Loucy (cell line): ENCODE data around the gene GPHN.

Experiments used
- H2AFZ ChIP-seq: fragments of 200-600 bp; sonication (generic); 2 replicates; pipeline ENCODE4 v1.6.0; 2016; ENCODE audit warnings: antibody characterized with exemption, mild to moderate bottlenecking, low read length, moderate library complexity
- H3F3A ChIP-seq: fragments of 200-600 bp; 2 replicates; pipeline ENCODE4 v1.6.0; 2016; ENCODE audit warnings: antibody characterized with exemption, low read depth, mild to moderate bottlenecking
- H3K27me3 ChIP-seq: fragments of 200-600 bp; sonication (generic); 2 replicates; pipeline ENCODE4 v1.6.1; 2014; ENCODE audit warnings: low read length, mild to moderate bottlenecking; ENCODE audit not compliant: insufficient read depth, poor library complexity, severe bottlenecking
- H3K36me3 ChIP-seq: fragments of 200-600 bp; sonication (generic); 2 replicates; pipeline ENCODE4 v1.6.1; 2016; ENCODE audit warnings: low read length; ENCODE audit not compliant: insufficient read depth
- H3K4me1 ChIP-seq: fragments of 200-600 bp; sonication (generic); 2 replicates; pipeline ENCODE4 v1.5.1; 2014; ENCODE audit warnings: low read length, mild to moderate bottlenecking; ENCODE audit not compliant: insufficient read depth, poor library complexity, severe bottlenecking
- H3K4me2 ChIP-seq: fragments of 200-600 bp; sonication (generic); 2 replicates; pipeline ENCODE4 v1.6.0; 2014; ENCODE audit warnings: antibody characterized with exemption, low read length, low read depth, mild to moderate bottlenecking; ENCODE audit not compliant: poor library complexity, severe bottlenecking
- H3K4me3 ChIP-seq: fragments of 200-600 bp; sonication (generic); 2 replicates; pipeline ENCODE4 v1.5.1; 2014; ENCODE audit warnings: low read length, mild to moderate bottlenecking, mixed read lengths; ENCODE audit not compliant: poor library complexity, severe bottlenecking
- H3K79me2 ChIP-seq: fragments of 200-600 bp; sonication (generic); 2 replicates; pipeline ENCODE4 v1.6.1; 2014; ENCODE audit warnings: low read length; ENCODE audit not compliant: insufficient read depth
- H3K9ac ChIP-seq: fragments of 200-600 bp; sonication (generic); 2 replicates; pipeline ENCODE4 v1.6.0; 2014; ENCODE audit warnings: mild to moderate bottlenecking, low read depth, low read length, moderate library complexity; ENCODE audit not compliant: poor library complexity, severe bottlenecking
- H3K9me2 ChIP-seq: fragments of 200-600 bp; sonication (generic); replicated peaks from 2 replicates; pipeline ENCODE4 v1.6.1; 2016; ENCODE audit warnings: low read depth, low read length, mixed read lengths
- H3K9me3 ChIP-seq: fragments of 200-600 bp; sonication (generic); 2 replicates; pipeline ENCODE4 v1.6.1; 2014; ENCODE audit warnings: mild to moderate bottlenecking, antibody characterized with exemption, low read length, low read depth; ENCODE audit not compliant: insufficient read depth
- H4K20me1 ChIP-seq: fragments of 200-600 bp; sonication (generic); 2 replicates; pipeline ENCODE4 v1.6.0; 2014; ENCODE audit warnings: antibody characterized with exemption, low read length, mild to moderate bottlenecking; ENCODE audit not compliant: insufficient read depth, poor library complexity, severe bottlenecking
- EZH2phosphoT487 ChIP-seq: fragments of 200-600 bp; IDR thresholded peaks from 2 replicates; pipeline ENCODE4 v1.6.1; 2018; ENCODE audit warnings: antibody characterized with exemption, mild to moderate bottlenecking, moderate library complexity, borderline replicate concordance
- TF ChIP-seq, protein P1 (sequence below): fragments of 200-600 bp; sonication (generic); conservative IDR thresholded peaks from 2 replicates; pipeline ENCODE4 v1.5.1; 2014; ENCODE audit warnings: mild to moderate bottlenecking, antibody characterized with exemption, low read length

GPHN gene

GRCh38 chr14:66920196-66920595, 412.2 kb downstream of the GPHN start:
- H2AFZ ChIP-seq = no peak overlapping the region

GRCh38 chr14:66923251-66923650, 415.3 kb downstream of the GPHN start:
- Histone ChIP-seq H2AFZ (no peak overlapping the region), H3K27me3 (no peaks in the 10 kb centered on the region), H3K9ac (no peak overlapping the region), H3K9me2 (no peaks in the 10 kb centered on the region), H3K9me3 (no peaks in the 10 kb centered on the region), H3K36me3 (peaks cover 8% of the 10 kb centered on the region; the same call in 1 of the 2 replicates), H4K20me1 (no peaks in the 10 kb centered on the region), H3K79me2 (no peaks in the 10 kb centered on the region), H3K4me3 (no peak overlapping the region), H3F3A (no peaks in the 10 kb centered on the region), H3K4me2 (no peak overlapping the region), H3K4me1 (no peaks in the 10 kb centered on the region)
- TF ChIP-seq, protein P1, sequence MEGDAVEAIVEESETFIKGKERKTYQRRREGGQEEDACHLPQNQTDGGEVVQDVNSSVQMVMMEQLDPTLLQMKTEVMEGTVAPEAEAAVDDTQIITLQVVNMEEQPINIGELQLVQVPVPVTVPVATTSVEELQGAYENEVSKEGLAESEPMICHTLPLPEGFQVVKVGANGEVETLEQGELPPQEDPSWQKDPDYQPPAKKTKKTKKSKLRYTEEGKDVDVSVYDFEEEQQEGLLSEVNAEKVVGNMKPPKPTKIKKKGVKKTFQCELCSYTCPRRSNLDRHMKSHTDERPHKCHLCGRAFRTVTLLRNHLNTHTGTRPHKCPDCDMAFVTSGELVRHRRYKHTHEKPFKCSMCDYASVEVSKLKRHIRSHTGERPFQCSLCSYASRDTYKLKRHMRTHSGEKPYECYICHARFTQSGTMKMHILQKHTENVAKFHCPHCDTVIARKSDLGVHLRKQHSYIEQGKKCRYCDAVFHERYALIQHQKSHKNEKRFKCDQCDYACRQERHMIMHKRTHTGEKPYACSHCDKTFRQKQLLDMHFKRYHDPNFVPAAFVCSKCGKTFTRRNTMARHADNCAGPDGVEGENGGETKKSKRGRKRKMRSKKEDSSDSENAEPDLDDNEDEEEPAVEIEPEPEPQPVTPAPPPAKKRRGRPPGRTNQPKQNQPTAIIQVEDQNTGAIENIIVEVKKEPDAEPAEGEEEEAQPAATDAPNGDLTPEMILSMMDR = peak; percentile 24; the same call in 1 of the 2 replicates
- no peak for TF ChIP-seq EZH2phosphoT487

More at GRCh38 chr14:66920196-66920595, 412.2 kb downstream of the GPHN start:
- no peak for TF ChIP-seq EZH2phosphoT487
- TF ChIP-seq, protein P1 = no peak
- no peaks in the 10 kb centered on the region for H3K4me1 ChIP-seq
- no peaks in the 10 kb centered on the region for H3K79me2 ChIP-seq
- H3K4me2 ChIP-seq = no peak overlapping the region
- no peaks in the 10 kb centered on the region for H4K20me1 ChIP-seq
- no peaks in the 10 kb centered on the region for H3K27me3 ChIP-seq
- H3F3A ChIP-seq = no peaks in the 10 kb centered on the region
- no peak overlapping the region for H3K9ac ChIP-seq
- H3K9me3 ChIP-seq = no peaks in the 10 kb centered on the region
- H3K4me3 ChIP-seq = no peak overlapping the region
- H3K36me3 ChIP-seq = peaks cover 8% of the 10 kb centered on the region; the same call in 1 of the 2 replicates
- no peaks in the 10 kb centered on the region for H3K9me2 ChIP-seq

- H3F3A ChIP-seq = no peaks in the 10 kb centered on the region
- H4K20me1 ChIP-seq = no peaks in the 10 kb centered on the region
- H3K9ac ChIP-seq = no peak overlapping the region
- no peaks in the 10 kb centered on the region for H3K4me1 ChIP-seq
- peaks cover 10% of the 10 kb centered on the region; the same call in 1 of the 2 replicates for H3K36me3 ChIP-seq
- no peak overlapping the region for H3K4me2 ChIP-seq
- H3K27me3 ChIP-seq = no peaks in the 10 kb centered on the region
- H3K9me3 ChIP-seq = peaks cover 25% of the 10 kb centered on the region; the same call in 1 of the 2 replicates
- H3K9me2 ChIP-seq = no peaks in the 10 kb centered on the region
- H3K79me2 ChIP-seq = no peaks in the 10 kb centered on the region
- H2AFZ ChIP-seq = no peak overlapping the region
- TF ChIP-seq, protein P1 = no peak
- no peak for TF ChIP-seq EZH2phosphoT487
- no peak overlapping the region for H3K4me3 ChIP-seq
Observed at GRCh38 chr14:66939409-66939808, 431.5 kb downstream of the GPHN start.
